ENCODE results near the gene KRTAP4-8. TPM values are rescaled to one million over a fixed set of nuclear protein-coding genes. Genes with fewer than 3 reads are reported as not detected.
A peak's percentile ranks its signal among the peaks of the same experiment; 100 is the strongest.
"Not testable (repeated sequence)": the region's sequence is repeated elsewhere in the genome, so short reads cannot be mapped to it uniquely, and the experiment has no call there.

KRTAP4-8 gene
- total RNA-seq, 8 experiments from 2014 or later = 0.25 to 0.33 TPM; not detected in 6

- Histone ChIP-seq H3K4me3 (no peak overlapping the region), H3K27ac (no peak overlapping the region), H3K4me1 (replicated peaks in 1 of 2) (peaks cover 0 to 3% of the 10 kb centered on the region in 2 donors)
- whole genome bisulfite sequencing, 10 experiments = 50 to 100% (median 83%) methylated on average over 1 to 3 of the region's 3 CpGs; no CpG with 5 or more reads in 3 of the 10 experiments
- in situ Hi-C loops (cut with MboI; ENCODE audit: low pct_unique_long_range_greater_than_20kb in 2 of 9, low sequenced_read_pairs in 9 of 9, unreplicated experiment in 9 of 9) = no loop called here
- no peak for ATAC-seq (replicated peaks in 6 of 8)
Measured at GRCh38 chr17:41069031-41069430, 28.9 kb downstream of the KRTAP4-8 start.

- ATAC-seq (replicated peaks in 6 of 8) = peak in 3 of 8 experiments; percentile 83 to 93 (median 89)
Measured at GRCh38 chr17:41067281-41067680, 30.7 kb downstream of the KRTAP4-8 start.

GRCh38 chr17:41065829-41066624 lies 31.9 kb downstream of the KRTAP4-8 start, which contains the start of gene KRTAP2-4:
TSS of gene KRTAP2-4 (minus strand) at chr17:41065879. CDS start at chr17:41065845, 34 bp downstream.
- ATAC-seq (replicated peaks in 6 of 8) = peak in 6 of 8 experiments; percentile 16 to 90 (median 56)
- 51 to 100% (median 91%) methylated on average over 1 to 5 of the region's 6 CpGs for WGBS, 10 experiments
- Histone ChIP-seq H3K27ac (no peak within 1 kb of the TSS), H3K4me1 (replicated peaks in 1 of 2) (no peaks in the 10 kb centered on the region), H3K4me3 (no peak within 1 kb of the TSS)
- in situ Hi-C loops (cut with MboI; ENCODE audit: low pct_unique_long_range_greater_than_20kb in 2 of 9, low sequenced_read_pairs in 9 of 9, unreplicated experiment in 9 of 9) = no loop called here

More at GRCh38 chr17:41067281-41067680, 30.7 kb downstream of the KRTAP4-8 start:
- Histone ChIP-seq H3K4me3 (no peak overlapping the region), H3K4me1 (replicated peaks in 1 of 2) (no peaks in the 10 kb centered on the region), H3K27ac (no peak overlapping the region)
- in situ Hi-C loops (cut with MboI; ENCODE audit: low pct_unique_long_range_greater_than_20kb in 2 of 9, low sequenced_read_pairs in 9 of 9, unreplicated experiment in 9 of 9) = no loop called here

- H3K27ac ChIP-seq; in situ Hi-C loops (cut with MboI; ENCODE audit: low pct_unique_long_range_greater_than_20kb in 2 of 9, low sequenced_read_pairs in 9 of 9, unreplicated experiment in 9 of 9); H3K4me1 ChIP-seq (replicated peaks in 1 of 2); ATAC-seq (replicated peaks in 6 of 8); H3K4me3 ChIP-seq: not testable (repeated sequence)
- WGBS, 10 experiments = 46 to 95% (median 78%) methylated on average over 1 to 4 of the region's 16 CpGs; no CpG with 5 or more reads in 1 of the 10 experiments
Measured at GRCh38 chr17:41065016-41065689, 32.8 kb downstream of the KRTAP4-8 start.

- ATAC-seq (replicated peaks in 6 of 8) = no peak
- no peaks in the 10 kb centered on the region for H3K4me1 ChIP-seq (replicated peaks in 1 of 2)
- 56 to 100% (median 87%) methylated on average over 1 of the region's 1 CpG; no CpG with 5 or more reads in 1 of the 10 experiments for WGBS, 10 experiments
- in situ Hi-C loops (cut with MboI; ENCODE audit: low pct_unique_long_range_greater_than_20kb in 2 of 9, low sequenced_read_pairs in 9 of 9, unreplicated experiment in 9 of 9) = no loop called here
- H3K4me3 ChIP-seq = no peak overlapping the region
- no peak overlapping the region for H3K27ac ChIP-seq
Measured at GRCh38 chr17:41064301-41064700, 33.6 kb downstream of the KRTAP4-8 start.

GRCh38 chr17:41063449-41063848 lies 34.5 kb downstream of the KRTAP4-8 start:
- ATAC-seq (replicated peaks in 6 of 8) = no peak
- no peak overlapping the region for H3K27ac ChIP-seq
- in situ Hi-C loops (cut with MboI; ENCODE audit: low pct_unique_long_range_greater_than_20kb in 2 of 9, low sequenced_read_pairs in 9 of 9, unreplicated experiment in 9 of 9) = no loop called here
- H3K4me1 ChIP-seq (replicated peaks in 1 of 2) = no peaks in the 10 kb centered on the region
- no peak overlapping the region for H3K4me3 ChIP-seq
- WGBS, 10 experiments = 75 to 98% (median 89%) methylated on average over 2 to 4 of the region's 4 CpGs; no CpG with 5 or more reads in 2 of the 10 experiments

- in situ Hi-C loops (cut with MboI; ENCODE audit: low pct_unique_long_range_greater_than_20kb in 2 of 9, low sequenced_read_pairs in 9 of 9, unreplicated experiment in 9 of 9) = no loop called here
- Histone ChIP-seq H3K27ac (no peak overlapping the region), H3K4me3 (no peak overlapping the region), H3K4me1 (replicated peaks in 1 of 2) (no peaks in the 10 kb centered on the region)
- WGBS, 10 experiments = 0 to 100% (median 76%) methylated on average over 1 of the region's 1 CpG; no CpG with 5 or more reads in 2 of the 10 experiments
- peak in 1 of 8 experiments; percentile 81 for ATAC-seq (replicated peaks in 6 of 8)
Measured at GRCh38 chr17:41061964-41062363, 36.0 kb downstream of the KRTAP4-8 start.

GRCh38 chr17:41060052-41060604 lies 37.8 kb downstream of the KRTAP4-8 start, which contains the start of gene KRTAP2-3:
TSS of gene KRTAP2-3 (minus strand) at chr17:41060114. CDS start at chr17:41060050, 64 bp downstream.
- 12 to 100% (median 75%) methylated on average over 1 to 6 of the region's 6 CpGs; no CpG with 5 or more reads in 3 of the 10 experiments for WGBS, 10 experiments
- no peak for ATAC-seq (replicated peaks in 6 of 8)
- in situ Hi-C loops (cut with MboI; ENCODE audit: low pct_unique_long_range_greater_than_20kb in 2 of 9, low sequenced_read_pairs in 9 of 9, unreplicated experiment in 9 of 9) = no loop called here

GRCh38 chr17:41059276-41060051 lies 38.5 kb downstream of the KRTAP4-8 start:
- in situ Hi-C loops (cut with MboI; ENCODE audit: low pct_unique_long_range_greater_than_20kb in 2 of 9, low sequenced_read_pairs in 9 of 9, unreplicated experiment in 9 of 9); H3K27ac ChIP-seq; H3K4me1 ChIP-seq (replicated peaks in 1 of 2); H3K4me3 ChIP-seq: not testable (repeated sequence)
- 0 to 65% (median 24%) methylated on average over 1 to 3 of the region's 31 CpGs; no CpG with 5 or more reads in 2 of the 10 experiments for WGBS, 10 experiments
- ATAC-seq (replicated peaks in 6 of 8) = peak in 1 of 8 experiments; percentile 32

More at GRCh38 chr17:41060052-41060604, 37.8 kb downstream of the KRTAP4-8 start, which contains the start of gene KRTAP2-3:
- no peak within 1 kb of the TSS for H3K4me3 ChIP-seq
- H3K4me1 ChIP-seq (replicated peaks in 1 of 2) = no peaks in the 10 kb centered on the region
- no peak within 1 kb of the TSS for H3K27ac ChIP-seq

- Histone ChIP-seq H3K27ac (no peak overlapping the region), H3K4me3 (no peak overlapping the region), H3K4me1 (replicated peaks in 1 of 2) (no peaks in the 10 kb centered on the region)
- 13 to 97% (median 87%) methylated on average over 3 to 5 of the region's 5 CpGs; no CpG with 5 or more reads in 1 of the 10 experiments for WGBS, 10 experiments
- in situ Hi-C loops (cut with MboI; ENCODE audit: low pct_unique_long_range_greater_than_20kb in 2 of 9, low sequenced_read_pairs in 9 of 9, unreplicated experiment in 9 of 9) = no loop called here
- no peak for ATAC-seq (replicated peaks in 6 of 8)
Measured at GRCh38 chr17:41058741-41059140, 39.2 kb downstream of the KRTAP4-8 start.

- H3K4me3 ChIP-seq = no peak overlapping the region
- no peaks in the 10 kb centered on the region for H3K4me1 ChIP-seq (replicated peaks in 1 of 2)
- in situ Hi-C loops (cut with MboI; ENCODE audit: low pct_unique_long_range_greater_than_20kb in 2 of 9, low sequenced_read_pairs in 9 of 9, unreplicated experiment in 9 of 9) = no loop called here
- no peak for ATAC-seq (replicated peaks in 6 of 8)
- no peak overlapping the region for H3K27ac ChIP-seq
- WGBS, 10 experiments = 80 to 100% (median 86%) methylated on average over 1 of the region's 1 CpG; no CpG with 5 or more reads in 3 of the 10 experiments
Measured at GRCh38 chr17:41057547-41057946, 40.4 kb downstream of the KRTAP4-8 start.

- H3K4me1 ChIP-seq (replicated peaks in 1 of 2); H3K27ac ChIP-seq; ATAC-seq (replicated peaks in 6 of 8); H3K4me3 ChIP-seq; in situ Hi-C loops (cut with MboI; ENCODE audit: low pct_unique_long_range_greater_than_20kb in 2 of 9, low sequenced_read_pairs in 9 of 9, unreplicated experiment in 9 of 9): not testable (repeated sequence)
- WGBS, 10 experiments = no CpG with 5 or more reads among the region's 6 CpGs
Measured at GRCh38 chr17:41055130-41055529, 42.8 kb downstream of the KRTAP4-8 start, which contains the start of gene KRTAP2-2. TSS of gene KRTAP2-2 (minus strand) at chr17:41055230. CDS start at chr17:41055211, 19 bp downstream.

All from motor neuron (in vitro differentiated cells).